Stimulated activated CD4-positive, alpha-beta T cell treated with anti-CD3 and anti-CD28 coated beads, TNF-alpha, amount 100 ng/mL, for 48 hours (primary cell): ENCODE data around the gene CORO2B.
A peak's percentile ranks its signal among the peaks of the same experiment; 100 is the strongest.

Experiments
- DNase-seq, 3 donors: peaks; one replicate each; pipeline ENCODE4 v3.0.0-alpha.2; 2020; ENCODE audit warnings: low read depth in 3 of 3

The CORO2B gene

DNA sequence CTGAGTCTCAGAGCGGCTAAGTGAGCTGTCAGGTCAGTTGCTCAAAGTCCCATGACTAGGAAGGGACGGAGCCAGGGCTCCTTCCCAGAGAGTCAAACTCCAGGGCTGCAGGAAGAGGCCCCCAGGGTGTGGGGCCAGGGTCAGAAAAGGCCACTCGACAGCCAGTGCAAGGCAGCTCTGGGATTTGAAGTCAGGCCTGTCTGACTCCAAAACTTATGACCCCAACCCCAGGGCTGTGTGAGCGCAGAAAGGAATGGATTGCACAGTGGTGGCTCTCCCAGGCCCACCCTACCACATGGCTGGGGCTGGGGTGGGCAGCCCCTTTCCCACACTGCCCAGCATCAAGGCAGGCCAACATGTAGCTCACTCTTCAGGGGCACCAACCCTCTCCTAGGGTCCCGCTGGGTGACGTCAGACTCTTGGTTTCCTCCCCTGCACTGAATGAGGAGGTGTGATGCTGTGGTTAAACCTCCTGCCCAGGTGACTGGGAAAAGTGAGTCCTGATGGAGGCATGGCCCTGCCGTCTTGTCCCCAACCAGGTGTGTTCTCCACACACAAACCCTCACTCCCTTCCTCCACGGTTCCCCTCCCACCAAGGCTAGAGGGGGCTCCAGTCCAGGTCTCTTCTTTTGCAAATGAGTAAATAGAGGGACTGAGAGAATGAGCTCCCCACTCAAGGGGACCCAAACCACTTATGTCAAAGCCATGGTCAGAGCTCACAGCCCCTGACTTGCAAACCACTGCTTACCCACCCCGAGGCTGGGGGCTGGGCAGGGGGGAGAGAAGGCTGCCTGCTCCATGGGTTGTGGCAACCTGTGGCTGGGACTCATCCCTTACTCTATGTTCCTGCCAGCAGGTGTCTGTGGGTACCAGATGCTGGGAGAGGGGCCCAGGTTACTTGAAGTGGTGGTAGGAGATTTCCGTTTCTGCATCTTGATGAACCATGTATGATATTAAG, 23.8 kb upstream of the CORO2B start:
- DNase-seq, result no peak

DNA sequence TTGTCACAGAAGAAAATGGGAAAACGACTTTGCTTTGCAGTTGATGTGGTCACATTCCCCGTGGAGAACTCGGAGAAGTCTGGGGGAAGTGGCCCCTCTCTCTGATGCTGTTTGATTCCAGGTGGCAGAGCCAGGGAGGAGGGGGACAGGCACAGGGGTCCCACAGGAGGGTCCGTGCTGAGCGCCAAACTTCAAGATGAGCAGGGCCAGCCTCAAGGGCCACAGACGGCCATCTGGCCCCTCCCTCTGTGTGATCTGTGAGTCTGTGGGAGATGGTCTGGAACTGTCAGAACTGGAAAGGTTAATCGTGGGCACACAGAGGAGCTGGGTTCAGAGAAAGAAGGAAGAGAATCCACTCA, 23.1 kb upstream of the CORO2B start:
- no peak for DNase-seq

DNA sequence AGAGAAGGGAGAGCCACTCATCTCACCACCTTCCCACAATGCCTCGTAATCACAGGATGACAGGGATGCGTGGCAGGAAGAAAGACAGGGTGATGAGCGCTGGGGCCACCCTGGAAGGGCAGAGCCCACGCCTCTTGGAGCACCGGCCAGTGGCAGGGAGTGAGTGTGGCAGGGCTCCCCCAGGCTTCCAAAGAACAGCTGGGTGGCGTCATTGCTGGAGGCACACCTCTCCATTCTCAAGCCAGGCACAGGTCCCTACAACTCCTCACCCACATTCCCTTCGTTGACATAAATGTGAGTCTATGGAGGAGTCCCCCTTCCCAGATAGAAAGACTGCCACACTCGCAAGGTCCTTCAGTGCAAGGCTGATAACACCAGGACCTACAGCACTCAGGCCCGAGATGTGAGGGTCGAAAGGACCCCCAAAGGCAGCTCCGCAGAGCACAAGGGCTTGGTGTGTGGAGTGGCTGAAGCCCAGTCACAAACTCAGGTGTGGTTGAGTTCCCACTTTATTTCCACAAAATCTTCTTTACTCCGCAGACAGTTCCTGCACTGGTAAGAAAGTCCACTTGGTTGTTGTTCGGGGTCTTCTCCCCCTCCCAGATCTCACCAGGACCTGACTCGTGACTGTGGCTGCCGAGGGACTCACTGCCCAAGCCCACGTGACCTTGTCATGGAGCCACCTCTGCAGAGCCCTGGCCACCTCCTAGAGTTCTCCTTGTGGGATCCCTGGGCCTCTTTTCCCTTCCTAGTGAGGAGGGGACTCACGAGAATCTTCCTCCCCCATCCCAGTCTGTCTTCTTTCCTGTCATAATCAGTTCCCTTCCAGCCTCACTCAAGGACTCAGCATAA, 22.4 kb upstream of the CORO2B start:
- DNase-seq, result no peak

DNA sequence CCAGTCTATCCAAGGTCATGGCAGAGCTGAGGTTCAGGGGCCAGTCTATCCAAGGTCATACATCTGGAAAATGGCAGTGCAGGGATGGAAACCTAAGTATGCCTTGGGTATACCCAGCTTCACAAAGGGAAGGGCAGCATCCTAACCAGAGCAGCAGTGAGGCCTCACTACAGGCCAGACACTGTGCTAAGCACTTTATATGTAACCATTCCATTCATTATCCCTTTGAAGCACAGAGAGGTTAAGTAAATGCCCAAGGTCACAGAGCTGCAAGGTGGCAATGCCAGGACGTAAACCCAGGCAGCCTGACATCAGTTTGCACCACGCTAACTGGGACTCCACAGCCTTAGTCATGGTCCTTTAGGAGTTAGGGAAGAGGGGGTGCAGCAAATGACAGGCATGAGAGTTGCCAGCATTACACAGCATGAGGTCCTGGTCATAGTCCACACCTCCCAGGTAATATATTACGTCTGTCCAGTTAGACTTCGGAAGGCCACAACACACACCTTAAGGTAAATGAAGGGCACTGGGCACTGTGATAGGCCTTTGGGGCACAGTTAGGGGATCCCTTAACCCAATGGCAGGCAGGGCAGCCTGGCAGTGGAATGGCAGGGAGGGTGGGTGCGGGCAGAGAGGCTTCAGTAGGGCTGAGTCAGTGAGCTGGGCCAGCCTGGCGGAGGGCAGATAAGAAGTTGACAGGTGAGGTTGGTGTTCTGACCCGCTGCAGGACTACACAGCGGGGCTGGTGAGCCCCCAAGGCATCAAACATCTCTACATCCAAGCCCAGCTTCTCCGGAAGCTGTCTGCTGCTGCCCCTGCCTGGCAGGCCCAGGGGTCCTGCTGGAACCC, 21.1 kb upstream of the CORO2B start:
- DNase-seq, result no peak

DNA sequence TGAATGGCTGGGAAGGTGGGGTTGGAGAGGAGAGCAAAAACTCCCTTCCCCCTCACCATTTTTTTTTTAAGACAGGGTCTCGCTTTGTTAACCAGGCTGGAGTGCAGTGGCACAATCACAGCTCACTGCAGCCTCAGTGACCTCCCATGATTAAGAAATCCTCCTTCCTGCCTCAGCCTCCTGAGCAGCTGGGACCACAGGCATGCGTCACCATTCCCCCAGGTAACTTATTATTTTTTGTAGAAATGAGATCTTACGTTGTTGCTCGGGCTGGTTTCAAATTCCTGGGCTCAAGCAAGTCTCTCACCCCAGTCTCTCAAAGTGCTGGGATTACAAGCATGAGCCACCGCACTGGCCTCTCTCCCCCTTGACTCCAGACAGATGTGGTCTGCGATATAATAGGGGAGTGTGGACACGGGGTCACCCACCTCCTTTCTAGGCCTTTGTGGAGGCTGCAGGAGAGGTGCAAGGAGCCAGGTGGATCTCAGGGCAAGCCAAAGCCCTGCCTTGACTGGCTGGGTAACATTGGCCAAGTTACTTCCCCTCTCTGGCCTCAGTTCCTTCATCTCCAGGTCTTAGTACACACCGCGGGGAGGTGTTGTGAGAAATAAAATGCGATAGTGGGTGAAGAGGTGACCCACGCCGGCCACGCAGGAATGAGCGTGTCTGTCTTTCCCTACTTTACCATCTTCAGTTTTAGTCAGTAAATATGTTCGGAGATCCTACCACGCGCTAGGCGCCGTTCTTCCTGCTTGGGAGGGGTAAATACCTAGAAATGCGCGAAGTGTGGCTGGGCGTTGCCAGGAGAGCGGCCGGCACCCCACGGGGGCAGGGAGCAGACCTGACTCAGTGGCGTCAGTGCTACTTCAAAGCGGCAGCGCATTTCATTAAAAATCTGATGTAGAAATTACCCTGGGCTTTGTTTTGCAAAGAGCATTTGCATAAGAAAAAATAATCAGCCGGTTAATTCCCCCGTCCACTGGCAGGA, 20.2 kb upstream of the CORO2B start:
- DNase-seq, result no peak

DNA sequence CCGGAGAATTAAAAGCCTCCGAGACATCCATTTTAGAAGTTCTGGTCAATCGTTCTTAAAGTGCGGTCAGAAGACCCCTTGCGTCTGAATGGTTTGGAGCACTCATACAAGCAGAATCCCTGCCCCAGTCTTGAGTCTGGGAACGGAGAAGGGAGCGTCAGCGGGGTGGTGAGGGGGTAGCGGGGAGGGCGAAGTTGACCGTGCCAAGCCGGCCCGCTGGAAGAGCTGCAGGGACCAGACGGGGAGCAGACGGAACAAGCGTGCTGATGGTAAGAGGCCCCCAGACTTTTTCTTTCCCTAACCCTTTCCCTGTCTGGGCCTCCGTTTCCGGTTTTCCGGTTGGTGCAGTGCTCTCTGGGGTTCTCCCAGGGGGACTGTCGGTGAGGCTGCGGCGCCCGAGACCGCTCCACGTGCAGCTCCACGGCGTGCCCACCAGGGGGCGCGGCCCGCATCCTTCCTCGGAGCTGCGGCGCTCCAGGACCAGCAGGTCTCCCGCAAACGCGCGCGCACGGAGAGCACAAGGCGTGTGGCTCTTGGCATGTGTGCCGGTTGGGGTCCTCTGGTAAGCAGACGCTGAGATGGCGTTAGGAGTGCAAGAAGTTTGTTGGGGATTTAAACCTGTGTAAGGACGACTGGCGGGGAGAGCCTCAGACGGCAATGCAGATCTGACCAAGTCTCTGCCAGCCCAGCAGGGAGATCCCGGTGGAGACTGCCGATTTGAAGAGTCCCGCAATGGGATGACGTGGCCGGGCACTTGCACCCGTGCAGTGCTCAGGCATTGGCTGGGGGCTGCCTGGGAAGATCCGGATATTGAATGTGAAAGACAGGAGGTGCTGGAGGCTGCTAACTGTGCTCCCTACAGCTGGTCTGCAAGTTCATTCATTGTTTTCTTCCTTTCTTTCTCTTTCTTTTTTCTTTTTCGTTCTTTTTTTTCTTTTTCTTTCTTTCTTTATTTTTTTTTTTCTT, 19.2 kb upstream of the CORO2B start:
- peak; percentile 53 to 60 (median 53) for DNase-seq

DNA sequence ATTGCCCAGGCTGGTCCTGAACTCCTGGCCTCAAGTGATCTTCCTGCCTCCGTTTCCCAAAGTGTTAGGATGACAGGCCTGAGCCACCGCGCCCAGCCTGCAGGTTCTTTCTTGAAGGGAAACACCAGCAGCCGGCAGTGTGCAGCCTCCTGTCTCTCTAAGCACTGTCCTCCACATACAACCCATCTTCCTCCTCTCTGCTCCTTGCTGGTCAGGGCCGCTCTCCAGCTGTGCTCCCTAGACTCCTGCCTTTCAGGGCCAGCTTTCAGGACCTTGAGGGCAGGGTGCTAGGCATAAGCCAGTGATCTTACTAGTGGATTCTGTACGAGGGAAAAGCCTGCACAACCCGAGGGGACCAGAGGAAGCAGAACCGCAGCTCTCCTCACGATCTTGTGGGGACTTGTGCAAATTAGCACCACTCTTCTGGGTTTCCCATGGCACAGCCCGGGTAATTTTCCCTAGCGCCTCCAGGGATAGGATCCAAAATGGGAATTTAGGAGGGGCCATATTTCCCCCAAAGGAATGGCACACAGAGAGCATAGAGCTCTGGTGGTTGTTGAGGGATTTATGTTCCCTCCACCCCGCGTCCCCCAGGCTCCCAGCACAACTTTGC, 18.2 kb upstream of the CORO2B start:
- no peak for DNase-seq

DNA sequence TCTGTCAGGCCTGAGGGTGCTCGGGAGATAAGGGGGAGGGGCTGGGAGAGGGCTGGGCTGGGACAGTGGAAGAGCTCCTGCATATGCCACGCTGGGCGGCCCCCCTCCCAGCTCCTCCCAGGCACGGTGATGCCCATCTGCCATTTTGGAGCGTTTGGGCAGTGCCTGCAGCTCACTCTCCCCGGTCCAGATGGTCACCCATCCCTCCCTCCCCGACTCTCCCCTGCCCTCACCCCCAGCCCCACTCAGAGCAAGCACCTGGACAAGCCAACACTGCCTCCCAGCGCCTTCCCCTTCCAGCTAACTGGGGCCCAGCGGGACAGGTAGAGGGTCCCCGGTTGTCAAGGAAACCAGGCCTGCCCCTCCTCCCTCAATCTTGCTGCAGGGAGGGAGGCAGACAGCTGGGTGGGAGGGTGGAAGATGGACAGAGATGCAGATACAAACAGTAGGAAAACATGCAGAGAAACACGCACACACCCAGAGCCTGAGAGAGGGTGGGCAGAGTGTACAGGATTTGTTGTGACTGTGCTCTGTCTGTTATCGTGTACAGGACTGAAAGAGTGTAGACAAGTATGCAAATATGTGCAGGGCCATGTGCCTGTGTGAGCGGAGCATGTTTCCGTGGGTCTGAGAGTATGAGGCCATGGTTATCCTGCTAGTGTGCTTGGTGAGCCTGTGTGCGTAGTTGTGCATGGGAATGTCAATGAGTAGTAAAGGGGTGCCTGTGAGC, 17.5 kb upstream of the CORO2B start:
- DNase-seq, result no peak

DNA sequence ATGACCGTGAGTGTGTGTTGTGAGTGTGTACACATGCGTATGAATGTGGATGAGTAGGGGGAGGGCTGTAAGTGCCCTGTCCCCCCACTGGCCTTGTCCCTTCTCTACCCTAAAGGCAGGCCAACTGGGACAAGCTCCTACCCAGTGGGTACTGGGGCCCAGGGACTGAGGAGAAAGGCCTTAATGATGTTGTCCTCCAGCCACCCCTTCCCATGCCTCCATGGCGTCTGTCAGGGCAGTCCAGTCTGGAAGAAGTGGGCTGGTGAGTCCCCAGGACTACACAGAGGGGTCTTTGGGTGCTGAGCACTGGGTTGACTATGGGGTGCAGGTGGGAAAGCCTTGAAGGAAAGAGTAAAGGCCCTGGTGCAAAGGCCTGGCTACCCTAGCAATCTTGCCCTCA, 16.9 kb upstream of the CORO2B start:
- DNase-seq, result no peak

DNA sequence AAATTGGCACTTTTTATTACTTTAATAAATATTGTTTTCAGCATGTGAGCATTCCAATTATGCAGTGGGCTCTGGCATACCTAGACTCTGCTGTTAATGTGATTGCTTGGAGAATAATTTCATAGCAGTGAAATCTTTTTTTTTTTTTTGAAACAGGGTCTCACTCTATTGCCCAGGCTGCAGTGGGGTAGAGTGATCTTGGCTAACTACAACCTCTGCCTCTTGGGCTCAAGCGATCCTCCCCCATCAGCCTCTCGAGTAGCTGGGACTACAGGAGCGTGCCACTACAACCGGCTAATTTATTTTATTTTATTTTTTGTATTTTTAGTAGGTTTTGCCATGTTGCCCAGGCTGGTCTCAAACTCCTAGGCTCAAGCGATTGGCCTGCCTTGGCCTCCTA, 14.6 kb upstream of the CORO2B start:
- no peak for DNase-seq

DNA sequence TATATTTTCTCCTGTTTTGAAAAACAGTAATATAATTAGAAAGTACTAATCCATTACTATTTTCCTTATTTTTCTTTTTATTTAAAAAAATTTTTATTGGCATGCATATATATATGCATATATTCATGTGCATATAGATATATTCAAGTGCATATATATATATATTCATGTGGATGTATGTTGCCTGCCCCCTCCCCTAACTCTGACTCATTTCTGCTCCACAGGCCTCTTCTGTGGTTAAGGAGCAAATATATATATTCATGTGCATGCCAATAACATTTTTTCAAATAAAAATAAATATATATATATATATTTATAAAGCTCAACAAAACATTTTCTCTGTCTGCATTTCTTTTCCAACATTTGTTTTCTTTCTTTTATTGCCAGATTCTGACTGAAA, 13.6 kb upstream of the CORO2B start:
- DNase-seq, result no peak

DNA sequence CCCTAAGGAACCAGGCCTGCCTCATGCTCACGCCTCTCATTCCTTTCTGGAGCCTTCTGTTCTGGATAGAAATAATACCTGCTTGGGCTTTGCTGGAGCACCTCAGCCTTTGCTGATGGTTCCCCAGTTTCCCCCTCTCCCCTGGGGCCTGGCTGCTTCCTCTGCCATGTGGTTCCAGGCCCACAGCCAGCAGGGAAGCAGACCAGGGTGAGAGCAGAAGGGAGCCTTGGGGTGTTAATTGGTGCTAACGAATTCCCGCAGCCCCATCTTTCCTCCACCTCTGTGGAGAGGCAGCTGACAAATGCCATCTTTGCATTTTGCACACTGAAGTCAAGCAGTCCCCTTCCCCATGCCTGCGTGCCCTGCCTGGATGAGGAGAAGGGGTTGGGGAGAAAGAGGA, 13.1 kb upstream of the CORO2B start:
- no peak for DNase-seq

DNA sequence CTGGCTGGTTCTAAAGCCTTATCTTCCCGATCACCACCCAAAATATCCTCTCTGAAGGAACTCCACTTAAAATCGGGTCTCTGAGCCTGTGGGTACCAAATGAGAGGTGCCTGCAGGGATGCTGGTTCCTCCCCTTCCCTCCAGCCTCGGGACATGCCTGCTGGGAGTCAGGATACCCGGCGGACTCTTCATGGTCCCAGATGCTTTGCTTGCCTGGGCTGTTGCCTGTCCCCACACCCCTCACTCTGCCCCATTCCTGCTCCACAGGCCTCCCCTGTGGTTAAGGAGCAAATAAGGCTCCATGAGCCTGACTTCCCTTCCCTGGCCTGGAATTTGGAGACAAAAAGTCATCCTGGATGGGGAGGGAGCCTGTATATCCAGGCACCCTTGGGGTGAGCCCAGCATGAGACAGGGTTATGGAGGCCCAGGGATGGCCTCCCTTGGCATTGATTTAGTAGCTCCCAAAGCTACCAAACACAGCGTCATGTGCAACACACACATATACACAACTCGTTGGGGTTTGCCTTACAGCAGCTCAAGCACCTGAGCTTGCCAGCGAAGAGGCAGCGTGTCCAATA, 12.3 kb upstream of the CORO2B start:
- no peak for DNase-seq

DNA sequence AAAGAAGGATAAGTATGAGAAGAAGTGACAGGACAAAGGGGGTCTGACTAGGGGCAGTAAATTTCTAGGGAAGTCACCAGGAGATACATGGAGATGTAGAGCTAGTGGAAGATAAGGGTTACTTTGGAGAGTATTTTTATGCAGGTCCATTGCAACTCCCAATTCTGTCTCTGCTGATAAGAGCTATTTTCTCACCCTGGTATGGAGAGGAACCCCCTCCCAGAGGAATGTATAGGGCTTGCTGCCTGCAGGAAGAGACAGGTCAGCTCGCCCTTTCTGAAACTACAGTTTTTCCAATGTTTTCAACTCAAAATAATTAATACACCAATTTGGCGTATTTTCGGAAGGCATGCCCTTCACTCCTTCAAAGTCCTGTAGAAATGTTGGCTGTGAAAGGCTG, 11.4 kb upstream of the CORO2B start:
- DNase-seq, result no peak

DNA sequence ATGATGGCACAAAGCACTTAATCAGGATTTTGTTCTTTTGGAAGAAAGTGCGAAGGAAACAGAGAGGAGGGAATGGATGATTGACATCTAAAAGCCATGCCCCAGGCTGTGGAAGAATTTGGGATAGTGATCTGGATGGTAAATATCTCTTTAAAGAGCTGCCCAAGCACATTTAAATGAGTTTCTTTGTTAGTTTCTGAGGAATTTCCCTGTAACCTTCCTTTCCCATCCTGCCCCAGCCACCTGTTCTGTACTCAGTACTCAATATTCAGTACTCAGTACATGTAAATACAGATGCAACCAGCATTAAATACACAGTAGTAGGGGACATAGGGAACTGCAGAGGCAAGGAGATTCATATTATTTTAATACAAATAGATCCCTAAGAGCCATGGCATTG, 7.8 kb upstream of the CORO2B start:
- no peak for DNase-seq

DNA sequence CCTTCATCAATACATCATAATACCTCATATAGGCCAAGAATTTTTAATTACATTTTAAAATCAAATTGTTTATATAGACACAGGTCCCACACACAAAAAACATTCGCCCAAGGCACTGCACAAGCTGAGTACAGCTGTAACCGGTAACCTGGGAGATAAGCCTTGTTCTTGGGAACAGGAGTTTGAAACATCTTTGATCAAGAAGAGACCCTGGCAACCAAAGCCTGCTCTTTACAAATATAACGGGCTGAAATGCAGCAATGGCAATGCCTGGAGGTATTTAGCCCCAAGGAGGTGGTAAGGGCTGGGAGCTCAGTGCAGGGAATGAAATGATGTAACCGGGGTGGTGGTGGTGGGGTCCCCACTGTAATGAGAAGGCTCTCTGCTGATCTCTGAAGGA, 7.2 kb upstream of the CORO2B start:
- DNase-seq, result no peak

DNA sequence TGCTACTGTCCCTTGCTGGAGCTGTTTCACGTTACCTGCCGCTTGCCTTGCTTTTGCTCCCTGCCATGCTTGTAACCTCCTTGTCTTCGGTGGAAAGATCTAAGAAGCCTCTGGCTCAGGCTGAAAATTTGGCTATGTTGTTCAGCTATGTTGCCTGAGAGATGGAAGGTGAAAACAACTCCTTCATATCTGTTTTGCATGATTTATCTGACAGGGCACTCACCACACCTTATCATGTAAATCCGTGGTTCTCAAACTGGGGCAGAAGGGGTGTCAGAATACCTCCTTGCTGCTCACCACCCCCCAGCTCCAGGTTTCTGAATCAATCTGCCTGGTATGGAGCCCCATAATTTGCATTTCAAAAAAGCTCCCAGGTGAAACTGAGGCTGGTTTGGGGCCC, 6.5 kb upstream of the CORO2B start:
- no peak for DNase-seq

DNA sequence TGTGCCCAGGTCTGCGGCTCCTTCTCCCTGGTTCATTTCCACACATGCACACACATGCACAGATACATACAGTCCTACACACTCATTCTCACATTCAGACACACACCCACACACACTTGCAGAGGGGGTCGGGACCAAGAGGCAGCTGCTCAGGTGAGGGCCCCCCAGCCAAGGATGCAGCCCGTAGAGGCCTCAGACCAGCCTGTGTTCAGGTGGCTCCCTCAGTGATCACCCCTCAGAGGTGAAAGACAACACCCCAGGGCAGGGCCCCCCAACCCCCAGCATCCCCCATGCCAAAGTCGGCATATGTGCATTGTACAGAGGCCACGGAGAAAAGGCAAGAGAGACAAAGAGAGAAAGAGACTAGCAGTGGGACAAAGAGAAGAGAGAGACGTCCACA, 5.9 kb upstream of the CORO2B start:
- DNase-seq, result no peak
